Glomerular visceral epithelial cell (primary cell): ENCODE results near the gene LRRC41.
"Not testable (repeated sequence)": the region's sequence is repeated elsewhere in the genome, so short reads cannot be mapped to it uniquely, and the experiment has no call there.

Experiments
- DNase-seq: peaks from one replicate; pipeline ENCODE4 v3.0.0-alpha.2; 2016; ENCODE audit errors: extremely low spot score

Gene LRRC41, protein sequence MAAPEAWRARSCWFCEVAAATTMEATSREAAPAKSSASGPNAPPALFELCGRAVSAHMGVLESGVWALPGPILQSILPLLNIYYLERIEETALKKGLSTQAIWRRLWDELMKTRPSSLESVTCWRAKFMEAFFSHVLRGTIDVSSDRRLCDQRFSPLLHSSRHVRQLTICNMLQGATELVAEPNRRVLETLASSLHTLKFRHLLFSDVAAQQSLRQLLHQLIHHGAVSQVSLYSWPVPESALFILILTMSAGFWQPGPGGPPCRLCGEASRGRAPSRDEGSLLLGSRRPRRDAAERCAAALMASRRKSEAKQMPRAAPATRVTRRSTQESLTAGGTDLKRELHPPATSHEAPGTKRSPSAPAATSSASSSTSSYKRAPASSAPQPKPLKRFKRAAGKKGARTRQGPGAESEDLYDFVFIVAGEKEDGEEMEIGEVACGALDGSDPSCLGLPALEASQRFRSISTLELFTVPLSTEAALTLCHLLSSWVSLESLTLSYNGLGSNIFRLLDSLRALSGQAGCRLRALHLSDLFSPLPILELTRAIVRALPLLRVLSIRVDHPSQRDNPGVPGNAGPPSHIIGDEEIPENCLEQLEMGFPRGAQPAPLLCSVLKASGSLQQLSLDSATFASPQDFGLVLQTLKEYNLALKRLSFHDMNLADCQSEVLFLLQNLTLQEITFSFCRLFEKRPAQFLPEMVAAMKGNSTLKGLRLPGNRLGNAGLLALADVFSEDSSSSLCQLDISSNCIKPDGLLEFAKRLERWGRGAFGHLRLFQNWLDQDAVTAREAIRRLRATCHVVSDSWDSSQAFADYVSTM

DNA sequence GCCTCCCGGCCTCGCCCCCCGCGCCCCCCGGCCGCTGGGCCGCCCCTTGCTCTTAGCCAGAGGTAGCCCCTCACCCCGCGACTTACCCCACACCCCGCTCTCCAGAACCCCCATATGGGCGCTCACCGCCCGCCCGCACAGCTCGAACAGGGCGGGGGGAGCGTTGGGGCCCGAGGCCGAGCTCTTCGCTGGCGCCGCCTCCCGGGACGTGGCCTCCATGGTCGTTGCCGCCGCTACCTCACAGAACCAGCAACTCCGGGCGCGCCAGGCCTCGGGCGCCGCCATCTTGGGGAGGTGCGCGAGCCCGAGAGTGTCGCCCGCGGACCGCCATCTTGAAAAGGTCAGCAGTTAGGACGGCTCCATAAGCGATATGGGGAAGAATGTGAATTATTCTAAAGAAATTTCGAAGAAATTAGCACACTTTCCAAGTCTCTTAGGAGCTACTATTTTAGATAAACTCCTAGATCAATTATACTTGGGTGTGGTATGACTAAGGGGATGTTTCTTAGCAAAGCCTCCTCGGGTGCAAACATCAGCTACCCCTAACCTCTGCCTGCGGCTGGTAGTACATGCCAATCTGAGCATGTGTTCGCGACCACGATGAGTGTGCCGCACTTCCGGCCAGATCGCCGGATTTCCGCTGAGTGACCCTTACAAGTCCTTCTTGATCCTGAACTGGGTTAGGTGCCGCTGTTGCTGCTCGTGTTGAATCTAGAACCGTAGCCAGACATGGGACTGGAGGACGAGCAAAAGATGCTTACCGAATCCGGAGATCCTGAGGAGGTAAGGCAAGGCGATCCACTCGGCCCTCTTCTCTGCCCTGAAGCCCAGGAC is at the start of gene LRRC41, which contains the start of gene UQCRH:
LRRC41 (minus strand) TSS at position 579 of the 834 bp plus-strand sequence; CDS start at position 285, 294 bp downstream.
UQCRH (plus strand) TSS at position 661 of the 834 bp plus-strand sequence; CDS start at position 730, 69 bp downstream.
- peak; percentile 98 for DNase-seq

DNA sequence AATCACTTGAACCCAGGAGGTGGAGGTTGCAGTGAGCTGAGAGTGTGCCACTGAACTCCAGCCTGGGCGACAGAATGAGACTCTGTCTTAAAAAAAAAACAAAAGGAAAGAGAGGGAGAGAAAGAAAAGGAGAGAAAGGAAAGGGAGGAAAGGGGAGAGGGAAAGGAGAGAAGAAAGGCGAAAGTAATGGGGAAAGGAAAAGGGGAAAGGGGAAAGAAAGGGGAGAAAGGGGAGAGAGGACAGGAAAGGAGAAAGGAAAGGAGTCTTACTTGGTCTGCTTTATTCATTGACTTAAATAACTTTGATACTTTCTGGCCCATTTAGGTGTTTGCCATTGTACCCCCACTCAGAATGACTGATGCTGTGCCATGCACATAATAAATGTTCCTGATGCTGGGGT is 48.9 kb upstream of the LRRC41 start:
- no peak for DNase-seq

DNA sequence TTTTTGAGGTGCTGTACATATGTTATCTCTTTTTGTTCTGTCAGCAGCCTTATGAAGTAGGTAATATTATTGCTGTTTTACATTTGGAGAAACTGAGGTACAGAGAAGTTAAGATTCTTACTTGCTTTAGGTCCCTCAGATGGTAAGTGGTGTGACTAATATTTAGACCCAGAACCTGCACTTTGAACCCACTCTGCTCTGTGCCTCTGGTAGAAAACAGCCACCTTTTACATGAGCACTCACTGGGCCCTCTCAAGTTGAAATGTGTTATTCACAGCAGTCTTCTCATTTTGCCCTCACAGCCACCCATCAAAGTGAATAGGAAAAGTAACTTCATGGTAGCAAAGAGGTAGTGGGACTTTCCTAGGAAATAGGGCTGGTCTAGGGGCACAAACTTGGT is 41.9 kb upstream of the LRRC41 start:
- DNase-seq, result no peak

DNA sequence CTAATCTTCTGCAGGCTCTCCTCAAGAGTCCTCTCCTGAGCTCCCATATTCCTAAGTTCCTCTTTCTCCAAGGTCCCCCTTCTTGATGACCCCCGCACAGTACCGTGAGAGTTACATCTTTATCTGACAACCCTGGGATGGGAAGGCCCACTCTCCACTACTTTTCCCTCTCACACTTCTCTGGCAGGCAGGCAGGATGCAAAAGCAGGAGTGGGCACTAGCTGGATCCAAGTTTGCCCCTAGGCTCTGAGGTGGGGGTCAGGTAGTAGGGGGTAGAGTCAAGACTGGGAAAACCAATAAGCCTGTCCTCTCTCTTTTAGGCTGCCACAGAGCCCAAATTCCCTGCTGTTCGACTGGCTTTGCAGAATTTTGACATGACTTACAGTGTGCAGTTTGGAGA is 41.1 kb upstream of the LRRC41 start:
- no peak for DNase-seq

DNA sequence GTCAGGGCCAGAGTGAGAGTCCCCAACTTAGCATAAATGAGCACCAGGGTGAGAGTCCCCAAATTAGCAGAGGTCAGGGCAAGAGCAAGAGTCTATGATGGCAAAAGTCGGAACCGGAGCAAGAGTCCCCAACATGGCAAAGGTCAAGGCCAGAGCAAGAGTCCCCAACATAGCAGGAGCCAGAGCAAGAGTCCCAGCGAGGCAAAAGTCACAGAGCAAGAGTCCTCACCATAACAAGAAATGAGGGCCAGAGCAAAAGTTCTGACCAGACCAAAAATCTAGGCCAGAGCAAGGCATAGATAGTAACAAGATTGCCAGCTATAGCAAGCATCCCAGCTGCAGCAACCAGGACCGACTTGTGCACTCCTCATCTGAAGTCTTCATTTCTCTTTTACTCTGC is 40.3 kb upstream of the LRRC41 start:
- no peak for DNase-seq

DNA sequence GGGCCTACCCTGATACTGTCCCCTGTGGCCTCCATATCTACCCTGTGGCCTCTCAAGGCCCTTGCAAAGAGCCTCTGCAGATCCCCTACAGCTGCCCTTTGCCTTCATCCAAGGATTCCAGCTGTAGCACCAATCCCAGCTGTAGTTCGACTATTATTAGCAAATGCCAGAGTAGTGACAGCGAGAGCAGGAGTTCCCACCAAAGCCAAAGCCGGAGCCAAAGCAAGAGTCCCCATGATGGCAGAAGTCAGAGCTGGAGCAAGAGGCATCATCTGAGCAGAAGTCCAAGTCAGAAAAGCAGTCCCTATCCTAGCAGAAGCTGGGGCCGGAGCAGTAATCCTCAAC is 39.9 kb upstream of the LRRC41 start:
- DNase-seq, result no peak

GRCh38 chr1:46342677-46343350 is 39.4 kb upstream of the LRRC41 start:
- DNase-seq, result no peak

DNA sequence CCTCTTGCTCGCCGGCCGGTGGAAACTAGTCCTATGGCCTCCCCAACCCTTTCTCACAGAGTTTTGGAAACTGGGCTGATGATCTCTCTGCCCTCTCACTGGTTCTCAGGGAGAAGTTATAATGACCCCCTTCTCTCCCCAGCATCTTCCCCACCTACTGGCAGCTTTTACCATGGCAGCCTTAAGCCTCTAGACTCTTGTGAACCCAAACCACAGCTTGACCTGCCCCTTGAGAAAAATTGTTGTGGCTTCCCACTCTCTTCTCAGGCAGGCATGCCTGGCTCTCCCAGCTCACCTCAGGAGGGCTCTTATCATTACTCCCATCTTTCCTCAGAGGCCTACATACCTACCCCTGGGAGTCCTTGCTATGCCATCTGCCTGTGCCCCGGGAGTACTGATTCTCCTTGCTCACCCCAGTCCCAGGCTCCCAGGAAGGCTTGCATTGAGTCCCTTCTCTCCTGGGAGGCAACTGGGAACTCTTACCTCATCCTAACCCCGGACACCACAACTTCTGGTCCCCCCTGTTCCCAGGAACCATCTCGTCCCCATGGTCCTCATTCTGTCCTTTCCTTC is 38.8 kb upstream of the LRRC41 start:
- peak; percentile 80 for DNase-seq

DNA sequence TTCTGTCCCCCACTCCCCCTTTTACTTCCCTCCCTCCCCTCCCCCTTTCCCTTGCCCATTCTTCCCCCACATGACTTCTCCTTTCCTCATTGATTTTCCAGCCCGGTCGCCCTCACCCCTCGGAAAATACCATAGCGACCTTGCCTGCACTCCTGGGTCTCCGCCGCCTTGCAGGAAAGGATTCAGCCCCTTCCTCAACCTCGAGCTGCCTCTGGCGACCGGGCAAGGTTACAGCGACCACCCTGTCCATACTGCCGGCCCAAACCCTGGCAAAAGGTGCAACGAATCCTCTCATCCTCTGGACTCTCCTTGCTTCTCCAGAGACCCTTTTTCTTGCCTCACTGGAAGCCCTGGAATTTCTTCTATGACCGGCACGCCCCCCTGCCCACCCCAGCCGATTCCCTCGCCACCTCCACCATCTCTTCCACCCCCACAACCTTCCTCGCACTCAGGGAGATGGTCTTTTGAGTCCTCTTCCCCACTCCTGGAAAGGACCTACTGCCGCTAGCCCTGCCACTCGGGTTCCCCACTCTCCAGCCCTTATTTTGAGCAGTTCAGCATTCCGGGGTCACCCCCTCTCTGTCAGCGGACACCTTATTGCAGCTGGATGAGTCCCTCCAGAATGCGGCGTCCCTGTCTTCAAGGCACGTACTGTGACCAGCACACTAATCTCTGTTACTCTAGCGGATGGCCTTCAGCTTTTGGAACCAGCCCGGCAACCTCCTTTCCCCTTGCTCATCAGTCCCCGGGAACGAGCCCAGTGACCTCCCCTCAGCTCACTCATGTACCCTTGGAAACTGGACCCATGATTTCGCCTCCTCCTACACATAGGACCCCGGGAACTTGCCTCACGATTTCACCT is 38.0 kb upstream of the LRRC41 start:
- DNase-seq, result no peak

DNA sequence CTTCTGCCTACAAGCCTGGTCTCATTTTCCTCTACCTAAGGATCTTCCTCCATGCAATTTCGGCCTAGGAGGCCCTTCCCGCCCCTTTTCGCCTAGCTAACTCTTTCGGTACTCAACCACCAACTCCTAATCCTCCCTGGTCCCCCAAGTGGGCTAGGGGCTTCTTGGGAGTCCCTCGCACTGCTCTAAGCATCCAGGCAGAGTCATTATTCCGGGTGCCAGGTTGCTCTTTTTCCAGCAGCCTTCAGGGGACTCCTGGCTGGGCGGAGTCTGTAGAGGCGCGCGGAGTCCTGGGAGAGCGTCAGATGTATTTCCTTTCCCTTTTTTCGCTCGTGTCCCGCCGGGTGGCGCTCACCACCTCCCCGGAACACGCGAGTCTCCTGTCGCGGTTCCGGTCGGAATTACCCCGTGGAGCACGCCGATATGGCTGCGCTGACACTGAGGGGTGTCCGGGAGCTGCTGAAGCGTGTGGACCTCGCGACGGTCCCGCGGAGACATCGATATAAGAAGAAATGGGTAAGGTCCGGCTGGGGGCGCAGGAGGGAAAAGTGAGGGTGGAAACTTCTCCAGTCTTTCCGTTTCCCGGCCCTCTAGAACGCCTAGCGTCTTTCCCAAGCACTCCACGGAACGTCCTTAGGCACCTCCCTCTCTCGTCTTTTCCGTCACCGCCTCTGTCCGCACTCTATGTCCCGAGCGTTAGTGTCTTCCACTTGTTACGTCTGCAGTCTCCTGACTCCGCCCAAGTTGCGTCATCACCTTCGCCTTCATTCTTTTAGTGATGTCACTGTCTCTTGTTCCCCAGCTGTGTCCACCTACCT is 37.2 kb upstream of the LRRC41 start, which contains the start of gene NSUN4:
NSUN4 (plus strand) TSS at position 404 of the 818 bp plus-strand sequence; CDS start at position 424, 20 bp downstream.
- peak; percentile 93 for DNase-seq

- DNase-seq, result not testable (repeated sequence)
Measured at GRCh38 chr1:46337409-46337808, 34.0 kb upstream of the LRRC41 start.

DNA sequence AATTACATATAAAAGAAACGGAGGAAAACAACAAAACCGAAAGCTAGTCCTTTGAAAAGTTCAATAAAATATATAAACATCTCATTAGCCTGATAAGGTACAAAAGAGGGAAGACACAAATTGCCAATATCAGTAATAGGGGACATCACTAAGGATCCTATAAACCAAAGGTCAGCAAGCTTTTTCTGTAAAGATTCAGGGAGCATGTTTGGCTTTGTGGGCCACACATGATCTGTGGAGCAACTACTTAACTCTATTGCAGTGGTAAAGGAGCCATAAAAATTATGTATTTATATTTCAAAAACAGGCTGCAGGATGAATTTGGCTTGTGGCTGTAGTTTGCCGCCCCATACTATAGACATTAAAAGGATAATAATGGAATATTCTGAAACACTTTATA is 31.7 kb upstream of the LRRC41 start:
- DNase-seq, result no peak

- DNase-seq, result no peak
Measured at GRCh38 chr1:46334030-46334384, 30.6 kb upstream of the LRRC41 start.

DNA sequence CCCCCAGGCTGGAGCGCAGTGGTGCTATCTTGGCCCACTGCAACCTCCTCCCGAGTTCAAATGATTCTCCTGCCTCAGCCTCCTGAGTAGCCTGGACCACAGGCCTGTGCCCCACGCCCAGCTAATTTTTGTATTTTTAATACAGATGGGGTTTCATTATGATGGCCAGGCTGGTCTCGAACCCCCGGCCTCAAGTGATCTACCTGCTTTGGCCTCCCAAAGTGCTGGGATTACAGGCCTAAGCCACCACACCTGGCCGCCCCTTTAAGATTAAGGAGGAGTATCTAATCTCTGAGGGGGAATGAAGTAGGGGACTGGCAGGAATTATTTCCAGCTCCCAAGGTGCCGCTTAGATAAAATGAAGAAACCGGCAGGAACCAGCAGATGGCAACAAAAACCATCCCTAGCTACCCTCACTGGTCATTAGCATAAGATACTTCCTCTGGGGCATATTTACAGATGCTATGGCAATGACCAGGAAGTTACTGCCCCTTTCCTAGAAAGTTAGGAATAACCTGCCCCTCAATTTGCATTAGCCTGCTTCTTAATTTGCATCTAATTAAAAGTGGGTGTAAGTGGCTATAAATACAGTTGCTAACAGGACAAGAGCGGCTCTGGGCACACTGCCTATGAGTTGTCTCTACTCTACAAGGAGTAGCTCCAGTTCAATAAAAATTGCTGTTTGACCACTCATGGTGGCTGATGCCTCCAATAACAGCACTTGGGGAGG is 30.0 kb upstream of the LRRC41 start:
- peak; percentile 66 for DNase-seq

DNA sequence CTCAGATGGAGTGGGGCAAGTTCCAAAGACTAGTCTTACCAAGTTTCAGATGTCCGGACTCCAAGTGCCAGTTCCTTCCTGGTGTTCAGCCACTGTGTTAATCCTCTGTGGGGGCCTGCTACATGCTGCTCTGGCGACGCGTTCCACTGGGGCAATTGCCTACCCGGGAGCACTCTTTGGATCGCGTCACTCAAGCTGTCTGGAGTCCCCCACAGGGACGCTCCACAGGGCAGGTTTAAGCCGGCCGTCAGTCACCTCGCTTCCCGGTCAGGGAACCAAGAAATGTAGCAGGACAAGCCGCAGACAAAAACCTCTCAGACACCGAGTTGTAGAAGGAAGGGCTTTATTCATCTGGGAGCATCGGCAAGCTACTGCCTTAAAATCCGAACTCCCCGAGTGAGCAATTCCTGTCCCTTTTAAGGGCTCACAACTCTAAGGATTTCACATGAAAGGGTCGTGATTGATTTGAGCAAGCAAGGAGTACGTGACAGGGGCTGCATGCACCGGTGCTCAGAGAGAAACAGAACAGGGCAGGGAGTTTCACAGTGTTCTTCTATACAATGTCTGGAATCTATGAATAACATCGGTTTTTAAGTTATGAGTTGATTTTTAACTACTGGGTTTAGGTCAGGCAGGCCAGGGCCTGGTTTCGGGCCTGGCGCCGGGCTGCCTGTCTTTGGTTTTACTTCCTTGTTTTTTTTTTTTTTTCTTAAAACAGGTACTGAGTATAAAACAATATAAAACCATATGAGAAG is 28.5 kb upstream of the LRRC41 start:
- peak; percentile 71 for DNase-seq

DNA sequence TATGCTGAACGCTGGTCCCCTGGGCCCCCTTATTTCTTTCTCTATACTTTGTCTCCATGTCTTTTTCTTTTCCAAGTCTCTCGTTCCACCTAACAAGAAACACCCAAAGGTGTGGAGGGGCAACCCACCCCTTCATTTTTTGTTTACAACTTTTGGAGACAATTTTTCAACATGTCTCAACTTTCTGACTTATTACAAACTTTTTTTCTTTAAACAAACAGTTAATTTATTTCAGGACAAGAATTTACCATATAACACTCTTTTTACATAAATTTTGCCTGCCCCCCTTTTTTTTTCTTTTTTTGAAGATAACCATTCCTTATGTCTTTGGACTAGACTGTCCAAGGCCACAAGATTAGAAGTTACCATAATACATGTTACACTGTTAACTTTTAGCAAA is 27.0 kb upstream of the LRRC41 start:
- DNase-seq, result not testable (repeated sequence)

DNA sequence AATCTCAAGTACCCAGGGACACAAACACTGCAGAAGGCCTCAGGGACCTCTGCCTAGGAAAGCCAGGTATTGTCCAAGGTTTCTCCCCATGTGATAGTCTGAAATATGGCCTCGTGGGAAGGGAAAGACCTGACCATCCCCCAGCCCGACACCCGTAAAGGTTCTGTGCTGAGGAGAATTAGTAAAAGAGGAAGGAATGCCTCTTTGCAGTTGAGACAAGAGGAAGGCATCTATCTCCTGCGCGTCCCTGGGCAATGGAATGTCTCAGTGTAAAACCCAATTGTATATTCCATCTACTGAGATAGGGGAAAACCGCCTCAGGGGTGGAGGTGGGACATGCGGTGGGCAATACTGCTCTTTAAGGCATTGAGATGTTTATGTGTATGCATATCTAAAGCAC is 26.4 kb upstream of the LRRC41 start:
- DNase-seq, result not testable (repeated sequence)

DNA sequence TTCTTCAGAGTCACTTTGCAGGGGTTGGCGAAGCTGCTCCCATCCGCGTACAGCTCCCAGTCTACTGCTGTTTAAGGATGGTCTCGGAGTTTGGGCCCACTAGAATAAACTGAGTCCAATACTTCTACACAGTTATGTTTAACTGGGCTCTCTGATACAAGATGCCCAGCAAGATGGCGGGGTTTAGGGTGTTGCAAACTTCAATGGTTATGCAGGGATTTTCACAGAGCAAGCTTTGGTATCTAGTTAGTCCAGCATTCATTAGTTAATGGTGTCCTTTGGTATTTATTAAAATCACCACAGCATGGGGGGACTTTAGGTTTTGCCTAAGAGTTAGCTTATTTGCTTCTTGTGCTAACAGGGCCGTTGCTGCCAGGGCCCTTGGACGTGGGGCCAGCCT is 24.8 kb upstream of the LRRC41 start:
- not testable (repeated sequence) for DNase-seq
